ENCODE data around the gene SLC44A5. TPM values are rescaled to one million over a fixed set of nuclear protein-coding genes. Genes with fewer than 3 reads are reported as not detected.

The SLC44A5 gene
- total and polyA plus RNA-seq, 2 donors, result 0.77 to 5.9 TPM

DNA sequence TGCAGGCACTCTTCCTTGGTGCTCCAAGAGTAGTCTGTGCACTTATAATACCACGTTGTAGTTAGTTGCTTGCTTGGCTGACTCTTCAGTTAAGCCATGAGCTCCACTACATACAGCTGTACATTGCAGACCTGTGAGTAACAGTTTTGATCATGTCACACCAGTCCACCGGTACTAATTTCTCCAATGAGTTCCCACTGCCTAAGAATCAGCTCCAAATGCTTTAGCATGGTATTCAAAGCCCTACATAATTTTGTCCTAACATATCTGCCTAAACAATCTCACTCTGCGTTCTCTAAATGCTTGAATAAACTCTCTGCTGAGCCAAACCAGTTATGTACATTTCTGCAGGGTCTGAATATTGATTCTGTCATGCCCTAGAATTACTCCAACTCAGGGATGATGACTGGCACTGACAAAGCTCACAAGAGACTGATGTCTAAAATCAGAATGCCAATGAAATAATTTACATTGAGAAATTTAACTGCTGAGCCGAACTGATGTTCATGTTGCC, 276.0 kb downstream of the SLC44A5 start:
- Histone ChIP-seq H3K4me1 (ENCODE audit: insufficient read depth) (no peaks in the 10 kb centered on the region), H3K36me3 (ENCODE audit: insufficient read depth) (no peaks in the 10 kb centered on the region), H3K27ac (ENCODE audit: low read depth) (no peak overlapping the region), H3K4me3 (ENCODE audit: low read depth, low read length) (no peak overlapping the region)
- 85% methylated on average over 4 of the region's 4 CpGs for WGBS
- DNase-seq (ENCODE audit: extremely low spot score), result no peak

DNA sequence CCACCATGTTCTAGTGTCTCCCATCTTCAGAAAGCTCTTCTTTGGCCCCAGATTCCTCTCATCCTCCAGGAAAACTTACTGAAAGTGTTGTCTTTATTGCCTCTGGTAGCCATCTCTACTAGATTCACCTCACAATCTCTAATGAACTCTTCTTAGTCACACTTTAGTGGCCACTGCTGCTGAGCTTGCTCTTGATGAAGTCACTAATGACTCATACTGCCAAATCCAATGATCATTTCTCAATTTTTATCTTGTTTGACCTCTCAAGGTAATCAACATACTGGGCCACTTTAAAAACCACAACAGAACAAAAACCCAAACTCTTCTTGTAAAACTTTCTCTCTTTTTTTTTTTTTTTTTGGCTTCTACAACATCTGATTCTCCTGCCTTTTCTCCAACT, 280.3 kb downstream of the SLC44A5 start:
- Histone ChIP-seq H3K4me3 (ENCODE audit: low read depth, low read length) (no peak overlapping the region), H3K36me3 (ENCODE audit: insufficient read depth) (no peaks in the 10 kb centered on the region), H3K4me1 (ENCODE audit: insufficient read depth) (no peaks in the 10 kb centered on the region), H3K27ac (ENCODE audit: low read depth) (no peak overlapping the region)
- no peak for DNase-seq (ENCODE audit: extremely low spot score)

DNA sequence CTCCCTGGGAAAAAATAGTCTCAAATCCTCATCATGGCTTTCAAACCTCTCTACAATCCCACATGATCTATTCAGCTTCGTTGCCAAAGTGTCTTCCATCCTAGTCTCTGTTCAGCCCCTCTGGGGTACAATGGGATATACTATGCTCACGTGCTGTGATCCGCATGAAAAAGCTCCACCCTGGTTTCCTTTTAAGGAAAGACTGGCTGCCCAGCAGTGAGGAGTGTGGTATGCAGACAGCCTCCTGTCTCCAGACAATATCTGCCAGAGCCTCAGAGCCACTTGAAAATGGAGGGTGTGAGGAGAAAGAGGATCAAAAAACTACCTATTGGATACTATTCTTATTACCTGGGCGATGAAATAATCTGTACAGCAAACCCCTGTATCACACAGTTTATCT, 282.2 kb downstream of the SLC44A5 start:
- 55% methylated on average over 4 of the region's 4 CpGs for WGBS
- no peak overlapping the region for H3K27ac ChIP-seq (ENCODE audit: low read depth)
- H3K4me3 ChIP-seq (ENCODE audit: low read depth, low read length), result no peak overlapping the region
- no peak for DNase-seq (ENCODE audit: extremely low spot score)
- no peaks in the 10 kb centered on the region for H3K36me3 ChIP-seq (ENCODE audit: insufficient read depth)
- no peaks in the 10 kb centered on the region for H3K4me1 ChIP-seq (ENCODE audit: insufficient read depth)

DNA sequence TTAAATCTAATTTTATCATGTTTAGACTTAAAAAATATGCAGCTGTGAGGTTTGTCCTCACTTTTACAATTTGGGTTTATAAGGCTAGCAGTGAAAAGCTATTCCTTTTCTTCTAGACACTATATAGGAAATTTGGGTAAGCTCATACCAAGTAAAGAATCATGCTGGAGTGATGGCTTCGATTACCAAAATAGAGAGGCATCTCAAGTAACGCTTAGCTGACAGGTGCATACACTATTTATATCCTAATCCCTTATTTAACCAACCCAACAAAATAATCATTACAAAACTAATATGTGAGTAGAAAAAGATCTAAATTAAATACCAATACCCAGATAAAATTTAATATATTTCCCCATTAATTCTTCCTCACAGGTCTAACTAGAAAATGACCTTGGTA, 283.5 kb downstream of the SLC44A5 start:
- no peaks in the 10 kb centered on the region for H3K36me3 ChIP-seq (ENCODE audit: insufficient read depth)
- 64% methylated on average over 2 of the region's 2 CpGs for WGBS
- DNase-seq (ENCODE audit: extremely low spot score), result no peak
- no peak overlapping the region for H3K4me3 ChIP-seq (ENCODE audit: low read depth, low read length)
- H3K27ac ChIP-seq (ENCODE audit: low read depth), result no peak overlapping the region
- no peaks in the 10 kb centered on the region for H3K4me1 ChIP-seq (ENCODE audit: insufficient read depth)

DNA sequence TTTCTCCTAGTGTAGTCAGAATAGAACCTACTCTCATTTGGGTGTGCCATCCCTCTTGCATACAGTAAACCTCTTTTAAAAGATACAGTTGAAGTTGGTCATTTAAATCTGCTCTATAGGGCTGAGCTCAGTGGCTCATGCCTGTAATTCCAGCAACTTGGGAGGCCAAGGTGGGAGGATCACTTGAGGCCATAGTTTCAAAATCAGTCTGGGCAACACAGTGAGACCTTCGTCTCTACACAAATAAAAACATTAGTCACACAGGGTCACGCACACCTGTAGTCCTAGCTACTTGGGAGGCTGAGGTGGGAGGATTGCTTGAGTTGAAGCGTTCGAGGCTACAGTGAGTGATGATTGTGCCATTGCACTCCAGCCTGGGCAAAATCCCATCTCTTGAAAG, 292.9 kb downstream of the SLC44A5 start:
- Histone ChIP-seq H3K36me3 (ENCODE audit: insufficient read depth) (no peaks in the 10 kb centered on the region), H3K27ac (ENCODE audit: low read depth) (no peak overlapping the region), H3K4me1 (ENCODE audit: insufficient read depth) (no peaks in the 10 kb centered on the region), H3K4me3 (ENCODE audit: low read depth, low read length) (no peak overlapping the region)
- no peak for DNase-seq (ENCODE audit: extremely low spot score)
- WGBS, result 91% methylated on average over 4 of the region's 4 CpGs

DNA sequence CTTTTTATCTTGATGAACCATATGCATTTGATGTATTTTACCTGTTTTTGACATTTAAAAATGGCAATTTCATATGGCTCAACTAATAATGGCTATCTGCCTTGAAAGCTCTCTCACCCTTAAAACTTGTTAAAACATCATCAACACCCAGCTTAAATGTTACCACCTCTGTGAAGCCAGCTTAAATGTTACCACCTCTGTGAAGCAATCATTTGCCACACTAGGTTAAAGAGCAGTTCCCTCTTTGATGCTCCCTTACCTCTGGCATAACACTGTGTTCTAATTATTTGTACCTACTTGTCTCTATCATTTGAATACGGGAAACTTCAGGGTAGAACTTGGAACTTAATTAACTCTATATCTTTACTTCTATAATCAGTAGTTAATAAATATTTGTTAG, 294.7 kb downstream of the SLC44A5 start:
- no peak overlapping the region for H3K4me3 ChIP-seq (ENCODE audit: low read depth, low read length)
- no peak for DNase-seq (ENCODE audit: extremely low spot score)
- 42% methylated on average over 1 of the region's 1 CpG for WGBS
- H3K36me3 ChIP-seq (ENCODE audit: insufficient read depth), result no peaks in the 10 kb centered on the region
- no peaks in the 10 kb centered on the region for H3K4me1 ChIP-seq (ENCODE audit: insufficient read depth)
- no peak overlapping the region for H3K27ac ChIP-seq (ENCODE audit: low read depth)

DNA sequence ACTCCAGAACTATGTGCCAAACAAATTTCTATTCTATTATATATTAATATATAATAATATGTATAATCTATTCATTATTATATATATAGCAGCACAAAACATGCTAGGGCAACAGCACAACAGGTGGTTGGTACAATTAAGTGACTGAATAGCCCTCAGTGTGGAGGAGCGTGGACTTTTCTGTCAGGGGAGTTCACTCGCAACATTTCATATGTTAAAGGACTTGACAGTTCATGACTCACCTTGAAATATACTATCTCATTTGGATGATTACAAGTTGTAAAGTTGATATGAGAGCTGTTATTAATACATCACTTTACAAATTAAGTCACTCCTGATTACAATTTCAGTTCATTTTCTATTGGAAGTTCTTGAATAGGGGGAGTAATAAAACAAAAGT, 298.3 kb downstream of the SLC44A5 start:
- H3K4me3 ChIP-seq (ENCODE audit: low read depth, low read length), result no peak overlapping the region
- H3K27ac ChIP-seq (ENCODE audit: low read depth), result no peak overlapping the region
- no peak for DNase-seq (ENCODE audit: extremely low spot score)
- 92% methylated on average over 2 of the region's 2 CpGs for WGBS
- no peaks in the 10 kb centered on the region for H3K4me1 ChIP-seq (ENCODE audit: insufficient read depth)
- no peaks in the 10 kb centered on the region for H3K36me3 ChIP-seq (ENCODE audit: insufficient read depth)

DNA sequence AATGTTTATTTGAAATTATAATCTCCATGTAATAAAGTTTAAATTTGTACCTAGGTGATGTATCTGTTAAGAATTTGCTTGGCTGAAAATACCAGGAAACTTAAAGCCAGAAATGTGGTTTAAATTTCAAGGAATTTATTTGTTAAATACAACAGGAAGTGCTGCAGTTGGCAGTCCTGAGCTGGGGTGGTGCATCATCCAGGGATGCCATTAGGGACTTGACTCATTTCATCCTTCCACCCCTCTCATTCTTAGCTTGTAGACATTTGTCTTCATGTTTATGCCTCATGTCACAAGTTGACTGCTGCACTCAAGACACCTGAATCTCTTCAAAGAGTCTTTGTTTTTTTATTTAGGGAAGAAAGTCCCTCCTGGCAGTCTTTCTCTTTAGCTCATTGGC, 300.8 kb downstream of the SLC44A5 start:
- DNase-seq (ENCODE audit: extremely low spot score), result no peak
- H3K36me3 ChIP-seq (ENCODE audit: insufficient read depth), result no peaks in the 10 kb centered on the region
- H3K27ac ChIP-seq (ENCODE audit: low read depth), result no peak overlapping the region
- no peaks in the 10 kb centered on the region for H3K4me1 ChIP-seq (ENCODE audit: insufficient read depth)
- H3K4me3 ChIP-seq (ENCODE audit: low read depth, low read length), result no peak overlapping the region

DNA sequence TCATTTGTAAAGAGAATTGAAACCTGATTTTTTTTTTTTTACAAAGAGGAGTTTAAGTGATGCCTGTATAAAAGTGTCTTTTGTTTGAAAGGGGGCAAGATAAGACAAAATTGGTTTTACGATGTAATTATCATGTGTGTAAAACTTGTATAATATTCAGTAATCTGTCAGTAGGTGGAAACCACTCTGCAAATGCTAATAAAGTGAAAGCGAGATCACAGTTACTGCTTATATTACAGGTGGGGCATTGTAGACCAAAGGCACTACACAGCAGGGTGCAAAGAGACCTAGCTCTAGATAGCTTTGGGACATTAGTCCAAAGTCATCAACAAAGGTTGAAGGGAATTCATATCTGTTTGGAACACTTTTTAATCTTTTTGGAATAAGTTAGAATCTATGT, 302.5 kb downstream of the SLC44A5 start:
- WGBS, result 47% methylated on average over 2 of the region's 2 CpGs
- Histone ChIP-seq H3K4me3 (ENCODE audit: low read depth, low read length) (no peak overlapping the region), H3K4me1 (ENCODE audit: insufficient read depth) (no peaks in the 10 kb centered on the region), H3K27ac (ENCODE audit: low read depth) (no peak overlapping the region), H3K36me3 (ENCODE audit: insufficient read depth) (no peaks in the 10 kb centered on the region)
- no peak for DNase-seq (ENCODE audit: extremely low spot score)

DNA sequence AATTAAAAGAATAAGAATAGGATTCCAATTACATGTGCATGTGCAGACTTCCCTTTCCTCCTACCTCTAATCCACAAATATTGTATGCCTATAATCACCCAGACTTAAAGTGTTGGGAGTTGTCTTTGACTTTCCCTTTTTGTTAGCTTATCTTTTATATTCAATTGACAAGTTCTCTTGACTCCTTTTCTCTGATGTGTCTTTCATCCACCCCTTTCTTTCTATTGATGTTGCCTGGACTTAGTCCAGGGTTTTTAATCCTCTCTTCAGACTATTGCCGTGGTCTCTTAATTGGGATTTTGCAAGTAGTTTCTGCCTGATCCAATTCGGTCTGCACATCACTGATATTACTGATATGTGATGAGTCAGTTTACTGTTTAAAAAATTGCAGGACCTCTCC, 305.9 kb downstream of the SLC44A5 start:
- Histone ChIP-seq H3K4me1 (ENCODE audit: insufficient read depth) (no peaks in the 10 kb centered on the region), H3K27ac (ENCODE audit: low read depth) (no peak overlapping the region), H3K36me3 (ENCODE audit: insufficient read depth) (no peaks in the 10 kb centered on the region), H3K4me3 (ENCODE audit: low read depth, low read length) (no peak overlapping the region)
- DNase-seq (ENCODE audit: extremely low spot score), result no peak
- WGBS, result 73% methylated on average over 2 of the region's 2 CpGs

DNA sequence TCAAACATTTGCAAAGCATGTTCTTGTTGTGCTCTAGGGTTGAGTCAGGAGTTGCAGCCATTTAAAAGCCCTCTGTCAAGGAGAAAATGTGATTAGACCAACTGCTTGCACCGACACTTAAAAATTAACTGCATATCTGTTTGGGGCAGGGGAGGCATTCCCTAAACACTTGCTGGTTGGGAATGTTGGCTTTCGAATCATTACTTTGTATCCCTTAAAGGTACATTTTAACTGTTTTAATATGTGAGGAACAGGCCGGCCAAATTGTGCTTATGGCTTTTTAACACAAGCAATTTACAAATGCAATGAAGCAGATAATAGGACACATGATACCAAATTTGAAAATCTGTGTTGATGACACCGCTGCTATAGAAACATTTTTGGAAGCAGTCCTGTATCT, 317.6 kb downstream of the SLC44A5 start:
- DNase-seq (ENCODE audit: extremely low spot score), result no peak
- H3K36me3 ChIP-seq (ENCODE audit: insufficient read depth), result no peaks in the 10 kb centered on the region
- H3K4me3 ChIP-seq (ENCODE audit: low read depth, low read length), result no peak overlapping the region
- no peaks in the 10 kb centered on the region for H3K4me1 ChIP-seq (ENCODE audit: insufficient read depth)
- WGBS, result 79% methylated on average over 4 of the region's 4 CpGs
- H3K27ac ChIP-seq (ENCODE audit: low read depth), result no peak overlapping the region

DNA sequence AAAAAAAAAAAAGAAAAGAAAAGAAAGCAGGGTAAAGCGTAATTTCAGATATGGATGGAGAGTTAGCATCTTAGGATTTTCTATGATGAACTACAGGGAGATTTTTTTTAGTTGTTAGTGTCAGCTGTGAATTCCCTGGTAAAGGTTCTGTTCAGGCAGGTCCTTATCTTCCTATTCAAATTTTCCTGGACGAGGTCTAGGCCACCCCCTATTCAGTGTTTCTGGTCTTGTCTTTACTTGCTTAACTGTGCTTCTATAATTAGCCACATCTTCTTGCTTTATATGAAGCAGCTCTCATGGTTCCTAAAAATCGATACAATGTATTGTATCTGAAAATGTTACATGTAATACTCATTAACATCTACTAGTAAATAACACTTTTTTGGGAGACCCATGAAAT, 318.9 kb downstream of the SLC44A5 start:
- Histone ChIP-seq H3K36me3 (ENCODE audit: insufficient read depth) (no peaks in the 10 kb centered on the region), H3K4me3 (ENCODE audit: low read depth, low read length) (no peak overlapping the region), H3K4me1 (ENCODE audit: insufficient read depth) (no peaks in the 10 kb centered on the region), H3K27ac (ENCODE audit: low read depth) (no peak overlapping the region)
- WGBS, result 71% methylated on average over 3 of the region's 3 CpGs
- DNase-seq (ENCODE audit: extremely low spot score), result no peak

DNA sequence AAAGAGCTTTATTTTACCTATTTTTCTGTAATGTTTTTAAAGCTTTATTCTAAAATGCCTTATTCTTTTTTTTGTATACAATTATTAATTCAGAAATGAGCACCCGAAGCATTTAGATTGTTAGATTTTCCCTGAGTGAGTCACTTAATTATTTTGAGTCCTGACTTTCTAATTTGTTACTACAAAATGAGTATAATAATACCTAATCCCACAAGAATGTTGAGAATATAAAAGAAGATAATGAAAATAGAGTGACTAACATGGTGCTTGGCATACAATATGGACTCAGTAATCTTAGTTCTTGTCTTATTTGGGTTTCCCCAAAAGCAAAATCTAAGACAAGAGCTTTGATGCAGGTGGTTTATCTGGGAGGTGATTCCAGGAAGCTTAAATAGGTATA, 334.5 kb downstream of the SLC44A5 start:
- Histone ChIP-seq H3K27ac (ENCODE audit: low read depth) (no peak overlapping the region), H3K4me1 (ENCODE audit: insufficient read depth) (no peaks in the 10 kb centered on the region), H3K36me3 (ENCODE audit: insufficient read depth) (no peaks in the 10 kb centered on the region), H3K4me3 (ENCODE audit: low read depth, low read length) (no peak overlapping the region)
- WGBS, result 87% methylated on average over 1 of the region's 1 CpG
- DNase-seq (ENCODE audit: extremely low spot score), result no peak

DNA sequence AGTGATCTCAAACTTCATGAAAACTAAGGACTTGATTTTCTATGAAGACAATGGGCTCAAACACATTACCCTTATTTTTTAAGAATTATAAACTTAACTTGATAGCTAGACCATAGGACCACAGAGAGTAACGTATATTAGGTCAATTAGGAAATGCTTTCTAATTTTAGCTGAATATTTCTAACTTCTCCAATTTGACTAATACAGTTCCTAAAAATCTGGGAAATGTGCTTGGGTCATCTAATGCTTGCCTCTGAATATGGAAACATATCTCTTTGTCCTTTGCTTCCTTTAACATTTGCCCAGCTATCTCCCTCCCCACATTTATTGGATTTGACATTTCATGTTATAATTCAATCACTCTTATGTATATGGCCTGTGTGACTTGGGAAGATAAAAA, 335.3 kb downstream of the SLC44A5 start:
- no peak overlapping the region for H3K4me3 ChIP-seq (ENCODE audit: low read depth, low read length)
- DNase-seq (ENCODE audit: extremely low spot score), result no peak
- no peak overlapping the region for H3K27ac ChIP-seq (ENCODE audit: low read depth)
- H3K36me3 ChIP-seq (ENCODE audit: insufficient read depth), result no peaks in the 10 kb centered on the region
- no peaks in the 10 kb centered on the region for H3K4me1 ChIP-seq (ENCODE audit: insufficient read depth)
- WGBS, result 67% methylated on average over 1 of the region's 1 CpG

DNA sequence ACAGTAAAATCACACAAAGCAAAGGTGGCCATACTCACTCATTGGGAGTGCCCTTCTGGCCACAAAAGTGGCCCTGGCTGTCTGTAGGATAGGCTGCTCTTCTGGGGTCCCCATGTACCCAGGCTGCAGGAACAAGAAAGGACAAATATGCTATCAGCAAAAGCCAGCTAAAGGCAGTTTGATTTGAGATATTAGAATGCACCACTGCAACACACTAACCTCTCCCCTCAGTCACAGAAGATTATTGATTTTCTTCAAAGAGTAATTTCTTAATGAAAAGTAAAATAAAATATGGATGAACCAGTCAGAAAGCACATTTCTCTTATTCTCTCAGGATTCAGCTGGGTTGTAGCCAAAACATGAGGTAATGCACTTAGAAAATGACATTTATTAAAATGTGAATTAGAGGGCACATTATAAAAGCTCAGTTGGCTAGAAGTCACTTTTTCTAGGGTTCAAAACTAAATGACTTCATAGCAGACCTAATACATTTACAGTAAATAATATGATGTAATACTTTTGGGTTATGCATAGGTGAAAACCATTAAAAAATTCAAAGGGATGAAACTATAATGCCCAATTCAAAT, 335.9 kb downstream of the SLC44A5 start:
- peak; percentile 45 for DNase-seq (ENCODE audit: extremely low spot score)
- Histone ChIP-seq H3K27ac (ENCODE audit: low read depth) (no peak overlapping the region), H3K36me3 (ENCODE audit: insufficient read depth) (no peaks in the 10 kb centered on the region), H3K4me3 (ENCODE audit: low read depth, low read length) (no peak overlapping the region), H3K4me1 (ENCODE audit: insufficient read depth) (no peaks in the 10 kb centered on the region)

All from urinary bladder (tissue), 4 donors.